A549 (cell line): Measurements from ENCODE around the gene PSME3. TPM values are rescaled to one million over a fixed set of nuclear protein-coding genes. Genes with fewer than 3 reads are reported as not detected.

Source experiments
- ATAC-seq, 2 experiments: fragments of 200-7000 bp in 1 of 2; fragments of >200 bp in 1 of 2; cut with Nextera tagmentation in 1 of 2; cut with Tn5 transposase in 1 of 2; 3 replicates each; pipeline versions ENCODE4 v1.8.0 to v1.9.1; 2018 to 2020; ENCODE audit warnings: mild to moderate bottlenecking in 1 of 2, moderate library complexity in 1 of 2
- CTCF ChIA-PET: fragments of 300-600 bp; sonication (Branson Sonifier 250); formaldehyde crosslinking; extraction: SDS; loops from one replicate; lab custom pipeline; 2021; ENCODE audit warnings: antibody characterized with exemption, inconsistent platforms; lab: Yijun Ruan, JAX
- POLR2A ChIA-PET: fragments of 350-600 bp; formaldehyde crosslinking; extraction: SDS; loops from one replicate; lab custom pipeline; 2021; ENCODE audit warnings: antibody characterized with exemption, inconsistent platforms; lab: Yijun Ruan, JAX
- DNase-seq, 2 experiments: peaks; one replicate each; pipeline versions ENCODE4 v3.0.0 to v3.0.0-alpha.2; 2011 to 2016; ENCODE audit warnings: low read depth in 1 of 2, low spot score in 1 of 2
- FAIRE-seq: peaks from 2 replicates; lab custom pipeline; 2011; peaks lifted over from hg19 to GRCh38; lab: Jason Lieb, UNC
- H3K27ac ChIP-seq, 2 experiments: fragments of >200 bp; sonication (Bioruptor Twin); formaldehyde crosslinking; 3 replicates each; pipeline ENCODE4 v1.5.1; 2016 to 2017
- H3K4me1 ChIP-seq: fragments of >200 bp; sonication (Bioruptor Twin); formaldehyde crosslinking; 3 replicates; pipeline ENCODE4 v1.6.1; 2016
- H3K4me2 ChIP-seq: fragments of >200 bp; sonication (Bioruptor Twin); formaldehyde crosslinking; 3 replicates; pipeline ENCODE4 v1.6.1; 2016
- H3K4me3 ChIP-seq: fragments of >200 bp; sonication (Bioruptor Twin); formaldehyde crosslinking; 3 replicates; pipeline ENCODE4 v1.5.1; 2016
- H3K9me3 ChIP-seq: fragments of >200 bp; sonication (Bioruptor Twin); formaldehyde crosslinking; 3 replicates; pipeline ENCODE4 v1.6.1; 2016
- ATOH8 ChIP-seq: fragments of 250-450 bp; sonication (Bioruptor Pico); IDR thresholded peaks from 2 replicates; pipeline ENCODE4 v1.5.0; 2020; ENCODE audit warnings: low read depth, mild to moderate bottlenecking, moderate library complexity
- BHLHE40 ChIP-seq: IDR thresholded peaks from 2 replicates; pipeline ENCODE4 v1.6.1; 2012; ENCODE audit warnings: low read depth, low read length, inconsistent platforms
- CBX8 ChIP-seq: fragments of 200-600 bp; sonication (generic); IDR thresholded peaks from 2 replicates; pipeline ENCODE4 v1.6.1; 2016
- CEBPB ChIP-seq, 2 experiments: fragments of >200 bp in 1 of 2; sonication (Bioruptor Twin) in 1 of 2; formaldehyde crosslinking in 1 of 2; IDR thresholded peaks; 2 replicates each; pipeline ENCODE4 v1.6.1; 2012 to 2016
- CHD2 ChIP-seq: fragments of 150-350 bp; IDR thresholded peaks from 2 replicates; pipeline ENCODE4 v1.6.1; 2014; ENCODE audit warnings: low read length; ENCODE audit not compliant: partially characterized antibody
- EP300 ChIP-seq, 2 experiments: fragments of >200 bp; sonication (Bioruptor Twin); formaldehyde crosslinking; IDR thresholded peaks; 2 replicates in 1 of 2; 3 replicates in 1 of 2; pipeline ENCODE4 v1.6.1; 2016 to 2017
- FOSB ChIP-seq: fragments of 250-450 bp; sonication (Bioruptor Pico); IDR thresholded peaks from 2 replicates; pipeline ENCODE4 v1.5.0; 2020; ENCODE audit warnings: mild to moderate bottlenecking, moderate library complexity
- FOSL2 ChIP-seq, 2 experiments: fragments of 450-650 bp in 1 of 2; fragments of >200 bp in 1 of 2; sonication (Bioruptor Twin) in 1 of 2; formaldehyde crosslinking; IDR thresholded peaks; 2 replicates each; pipeline versions ENCODE4 v1.5.0 to v1.6.1; 2016 to 2020; ENCODE audit warnings: mild to moderate bottlenecking in 1 of 2, moderate library complexity in 1 of 2
- FOXS1 ChIP-seq: fragments of 250-450 bp; sonication (Bioruptor Pico); IDR thresholded peaks from 2 replicates; pipeline ENCODE4 v1.5.0; 2020; ENCODE audit warnings: mild to moderate bottlenecking, moderate library complexity
- GATA3 ChIP-seq: IDR thresholded peaks from 2 replicates; pipeline ENCODE4 v1.6.1; 2012; ENCODE audit warnings: borderline replicate concordance
- HOXA7 ChIP-seq: fragments of 250-450 bp; sonication (Bioruptor Pico); IDR thresholded peaks from 2 replicates; pipeline ENCODE4 v1.5.0; 2020; ENCODE audit warnings: mild to moderate bottlenecking, moderate library complexity
- JUN ChIP-seq, 2 experiments: fragments of >200 bp; sonication (Bioruptor Twin); formaldehyde crosslinking; IDR thresholded peaks; 2 replicates in 1 of 2; 3 replicates in 1 of 2; pipeline ENCODE4 v1.6.1; 2016 to 2017
- MAFK ChIP-seq: fragments of 450-650 bp; IDR thresholded peaks from 2 replicates; pipeline ENCODE4 v1.6.1; 2014; ENCODE audit not compliant: partially characterized antibody
- NFE2L2 ChIP-seq: fragments of 150-350 bp; conservative IDR thresholded peaks from 2 replicates; pipeline ENCODE4 v1.6.1; 2014; ENCODE audit warnings: low read length
- NPAS2 ChIP-seq: fragments of 250-450 bp; sonication (Bioruptor Pico); IDR thresholded peaks from 2 replicates; pipeline ENCODE4 v1.8.0; 2022; ENCODE audit warnings: mild to moderate bottlenecking, moderate library complexity, borderline replicate concordance
- PBX3 ChIP-seq: IDR thresholded peaks from 2 replicates; pipeline ENCODE4 v1.6.1; 2012
- PHF8 ChIP-seq: fragments of 200-600 bp; sonication (generic); IDR thresholded peaks from 2 replicates; pipeline ENCODE4 v1.6.1; 2016; ENCODE audit warnings: low read depth, mild to moderate bottlenecking, antibody characterized with exemption, moderate library complexity, borderline replicate concordance
- POLR2AphosphoS2 ChIP-seq: conservative IDR thresholded peaks from 2 replicates; pipeline ENCODE4 v1.6.1; 2012; ENCODE audit warnings: low read length, improper control_type of control experiment, inconsistent platforms
- SREBF2 ChIP-seq: fragments of 450-650 bp; IDR thresholded peaks from 2 replicates; pipeline ENCODE4 v1.6.1; 2014; ENCODE audit warnings: mild to moderate bottlenecking, moderate library complexity
- ZFP36 ChIP-seq: fragments of 450-650 bp; IDR thresholded peaks from 2 replicates; pipeline ENCODE4 v1.6.1; 2014; ENCODE audit warnings: borderline replicate concordance; ENCODE audit not compliant: partially characterized antibody
- ZSCAN20 ChIP-seq: fragments of 250-450 bp; sonication (Bioruptor Pico); IDR thresholded peaks from 2 replicates; pipeline ENCODE4 v1.8.0; 2022; ENCODE audit warnings: mild to moderate bottlenecking, moderate library complexity
- WGBS: methylation state at CpG from one replicate; pipeline ENCODE4 v1.1.6; 2017; ENCODE audit errors: missing lambda C conversion rate; 5-methylcytosine and 5-hydroxymethylcytosine counted together
- polyA plus RNA-seq, 4 experiments: library from polyadenylated mRNA; depleted of rRNA in 3 of 4; stranded (reverse); fragments of >200 nt; fragmentation: RNase III in 1 of 4; extraction: RNeasy Plus Mini Kit Qiagen cat#74134 plus additional on column Dnase treatment in 1 of 4; gene quantifications; 2 replicates in 3 of 4; 3 replicates in 1 of 4; pipeline ENCODE4 v1.2.3, GENCODE V29; 2011 to 2017
- TF ChIP-seq, protein P1 (sequence below): fragments of 450-650 bp; IDR thresholded peaks from 2 replicates; pipeline ENCODE4 v1.6.1; 2014; ENCODE audit warnings: antibody characterized with exemption

Gene PSME3
- polyA plus RNA-seq, 2 of the 4 experiments (the other 2 are of a cell fraction): 223 to 257 TPM

DNA sequence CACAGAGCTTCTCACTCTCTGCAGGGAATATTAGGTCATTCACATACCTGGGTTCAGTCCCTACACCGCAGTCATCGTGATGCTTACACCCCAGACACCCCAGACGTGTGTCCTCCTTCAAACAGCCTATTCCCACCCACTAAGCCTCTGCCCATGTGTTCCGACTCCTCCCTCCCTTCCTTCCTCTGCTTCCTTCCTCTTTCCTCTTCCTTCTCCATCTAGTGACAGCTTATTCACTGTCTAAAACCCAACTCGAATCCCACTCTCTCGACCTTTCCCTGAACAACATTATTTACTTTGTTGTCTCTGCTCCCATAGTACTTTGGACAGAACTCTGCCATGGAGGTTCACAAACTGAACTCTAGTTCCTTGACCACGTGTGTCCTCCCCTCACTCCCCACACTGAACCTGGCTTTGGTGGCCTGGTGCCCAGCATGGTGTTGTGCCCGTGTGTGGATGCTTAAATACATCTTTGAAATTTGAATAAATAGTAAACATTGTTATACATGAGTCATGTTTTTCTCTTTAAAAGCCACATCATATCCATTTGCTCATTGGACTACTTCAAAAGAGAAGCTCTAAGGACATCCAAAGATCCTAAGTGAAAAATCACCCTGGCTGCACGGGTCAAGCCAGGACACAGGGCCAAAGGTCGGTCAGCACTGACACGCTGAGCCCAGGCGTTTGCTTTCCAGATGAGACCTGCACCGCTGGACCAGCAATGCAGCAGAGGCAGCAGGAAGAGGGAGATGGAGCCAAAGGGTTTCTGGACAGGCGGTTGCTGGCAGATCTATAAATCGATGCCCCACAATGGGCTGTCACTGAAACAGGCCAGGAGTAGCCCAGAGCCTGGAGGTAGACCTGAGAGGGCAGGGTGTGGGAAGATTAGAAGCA, 53.3 kb downstream of the PSME3 start:
- ChIA-PET POLR2A (no interaction called here), CTCF (interaction anchor here (0.6 to 3.1 kb wide), 6 partner anchors 13 to 44 kb away, joined by 3 to 15 read pairs (median 4); no protein-coding TSS in a partner anchor)
- H3K27ac ChIP-seq: no peak overlapping the region
- FAIRE-seq: no peak
- no peak overlapping the region for H3K4me2 ChIP-seq
- no peak overlapping the region for H3K4me3 ChIP-seq
- no peak for ATAC-seq
- DNase-seq: no peak
- WGBS: 62% methylated on average over 15 of the region's 15 CpGs
- H3K4me1 ChIP-seq: peaks cover 6% of the 10 kb centered on the region; the same call in 2 of the 3 replicates
- no peak for TF ChIP-seq GATA3
- TF ChIP-seq CHD2: no peak
- TF ChIP-seq NPAS2 (CRISPR knock-in tag): no peak
- no peak for TF ChIP-seq EP300 (IDR thresholded peaks at IDR 0.05)
- no peak for TF ChIP-seq NFE2L2
- no peak for TF ChIP-seq FOSL2 (IDR thresholded peaks at IDR 0.05)
- TF ChIP-seq FOSL2 (CRISPR knock-in tag; IDR thresholded peaks at IDR 0.05): 0 out of 2 replicates have a peak, but pooled peaks have one; percentile 9
- no peaks in the 10 kb centered on the region for H3K9me3 ChIP-seq

- no peak for FAIRE-seq
- WGBS: 88% methylated on average over 3 of the region's 7 CpGs
- CTCF ChIA-PET: interaction anchor here (1.0 to 3.5 kb wide), 5 partner anchors 13 to 133 kb away, joined by 3 to 17 read pairs (median 4); partner anchors contain the start of gene VAT1
- ATAC-seq: no peak
- POLR2A ChIA-PET: no interaction called here
- TF ChIP-seq CBX8 (no peak), ATOH8 (CRISPR knock-in tag) (no peak), EP300 (IDR thresholded peaks at IDR 0.05) (no peak), ZFP36 (no peak), POLR2AphosphoS2 (no peak), NPAS2 (CRISPR knock-in tag) (no peak), MAFK (no peak), FOSB (CRISPR knock-in tag) (no peak)
- TF ChIP-seq, protein P1, sequence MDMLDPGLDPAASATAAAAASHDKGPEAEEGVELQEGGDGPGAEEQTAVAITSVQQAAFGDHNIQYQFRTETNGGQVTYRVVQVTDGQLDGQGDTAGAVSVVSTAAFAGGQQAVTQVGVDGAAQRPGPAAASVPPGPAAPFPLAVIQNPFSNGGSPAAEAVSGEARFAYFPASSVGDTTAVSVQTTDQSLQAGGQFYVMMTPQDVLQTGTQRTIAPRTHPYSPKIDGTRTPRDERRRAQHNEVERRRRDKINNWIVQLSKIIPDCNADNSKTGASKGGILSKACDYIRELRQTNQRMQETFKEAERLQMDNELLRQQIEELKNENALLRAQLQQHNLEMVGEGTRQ: no peak
- Histone ChIP-seq H3K9me3 (no peaks in the 10 kb centered on the region), H3K27ac (no peak overlapping the region), H3K4me2 (no peak overlapping the region), H3K4me3 (no peak overlapping the region), H3K4me1 (peaks cover 23% of the 10 kb centered on the region)
- no peak for DNase-seq
Observed at GRCh38 chr17:42889809-42890208, 56.6 kb downstream of the PSME3 start.

DNA sequence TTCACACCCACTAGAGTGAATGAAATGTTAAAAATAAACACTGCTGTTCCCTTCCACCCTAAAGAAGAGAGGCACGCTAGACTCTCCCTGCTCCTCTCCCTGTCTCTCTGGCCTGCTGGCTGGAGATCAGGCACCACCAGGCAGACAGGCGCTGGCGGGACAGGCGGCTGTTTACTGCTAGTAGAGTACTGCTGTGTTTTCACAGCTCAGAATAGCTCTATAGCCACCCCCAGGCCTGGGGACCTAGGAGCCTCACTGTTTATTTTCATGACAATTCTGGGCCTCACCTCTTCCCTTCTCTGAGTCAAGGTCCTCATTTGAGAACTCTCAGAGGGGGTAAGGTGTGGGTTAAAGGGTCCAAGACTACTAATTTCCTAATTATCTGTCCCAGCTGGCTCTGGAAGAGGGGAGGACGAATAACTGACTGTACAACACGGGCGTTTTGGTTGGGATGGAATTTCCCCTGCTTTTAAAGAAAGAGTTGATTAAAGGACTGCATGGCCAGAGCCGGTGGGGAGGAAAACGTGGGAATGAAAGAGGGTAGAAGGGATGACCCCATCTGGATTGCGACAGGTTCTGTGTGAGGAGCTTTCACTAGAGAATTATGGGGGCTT, 58.4 kb downstream of the PSME3 start:
- ChIA-PET CTCF (interaction anchor here (1.0 to 3.5 kb wide), 9 partner anchors 9 to 50 kb away, joined by 3 to 17 read pairs (median 3); partner anchors contain the start of gene G6PC1), POLR2A (interaction anchor here (1.2 kb wide), 1 partner anchor 68 kb away, joined by 3 read pairs; the partner anchor contains the start of gene BECN1)
- Histone ChIP-seq H3K27ac (peak overlapping the region in 1 of 2 experiments; percentile 43; a peak in 3 of 6 replicates), H3K4me1 (peaks cover 30% of the 10 kb centered on the region), H3K4me3 (no peak overlapping the region), H3K4me2 (no peak overlapping the region), H3K9me3 (no peaks in the 10 kb centered on the region)
- peak in 1 of 2 experiments; percentile 13; a peak in 1 of 6 replicates for ATAC-seq
- no peak for FAIRE-seq
- TF ChIP-seq ATOH8 (CRISPR knock-in tag) (no peak), HOXA7 (CRISPR knock-in tag) (no peak), NPAS2 (CRISPR knock-in tag) (no peak), PBX3 (no peak), ZSCAN20 (no peak), JUN (IDR thresholded peaks at IDR 0.05) (no peak), CEBPB (IDR thresholded peaks at IDR 0.05) (no peak), PHF8 (no peak), FOXS1 (no peak), SREBF2 (no peak), BHLHE40 (no peak), POLR2AphosphoS2 (no peak)
- no peak for DNase-seq
- 61% methylated on average over 10 of the region's 10 CpGs for WGBS
